22Rv1 (cell line): ENCODE data around the gene CLIC3.
A peak's percentile ranks its signal among the peaks of the same experiment; 100 is the strongest.

Experiments used
- H3K27ac ChIP-seq: fragments of 450-650 bp; 2 replicates; pipeline ENCODE4 v1.5.1; 2017
- CTCF ChIP-seq: fragments of 450-650 bp; IDR thresholded peaks from 2 replicates; pipeline ENCODE4 v1.5.1; 2017; ENCODE audit warnings: mild to moderate bottlenecking
- ZFX ChIP-seq: fragments of 450-650 bp; IDR thresholded peaks from 2 replicates; pipeline ENCODE4 v1.6.1; 2017; ENCODE audit warnings: antibody characterized with exemption, borderline replicate concordance

Gene CLIC3

GRCh38 chr9:136947955-136948510 is 48.3 kb downstream of the CLIC3 start:
- peak; percentile 67 for TF ChIP-seq CTCF
- no peak for TF ChIP-seq ZFX
- peak overlapping the region; percentile 97 for H3K27ac ChIP-seq

GRCh38 chr9:136947028-136947891 is 49.1 kb downstream of the CLIC3 start:
- H3K27ac ChIP-seq: peak overlapping the region; percentile 97
- TF ChIP-seq ZFX (no peak), CTCF (no peak)

- no peak for TF ChIP-seq ZFX
- TF ChIP-seq CTCF: no peak
- H3K27ac ChIP-seq: peak overlapping the region; percentile 97
These were observed 49.9 kb downstream of the CLIC3 start for GRCh38 chr9:136946228-136947027.

GRCh38 chr9:136945333-136946227 is 50.8 kb downstream of the CLIC3 start:
- TF ChIP-seq CTCF (no peak), ZFX (no peak)
- peak overlapping the region; percentile 91 for H3K27ac ChIP-seq
